ENCODE measurements around the gene PTTG1IP. TPM values are rescaled to one million over a fixed set of nuclear protein-coding genes. Genes with fewer than 3 reads are reported as not detected.

PTTG1IP gene
- total RNA-seq, 1 donor = 413 TPM

- Histone ChIP-seq H4K20me1 (ENCODE audit: insufficient read depth, low read length) (no peaks in the 10 kb centered on the region), H3K4me3 (ENCODE audit: insufficient read depth, low read length) (no peak overlapping the region), H3K36me3 (ENCODE audit: insufficient read depth, low read length) (no peaks in the 10 kb centered on the region), H3K9me3 (ENCODE audit: low read depth, low read length) (no peaks in the 10 kb centered on the region), H2AFZ (ENCODE audit: low read length) (no peak overlapping the region), H3K27ac (ENCODE audit: low read depth, low read length) (no peak overlapping the region), H3K4me1 (ENCODE audit: insufficient read depth, low read length) (peaks cover 12% of the 10 kb centered on the region), H3K27me3 (ENCODE audit: insufficient read depth, low read length) (no peaks in the 10 kb centered on the region), H3K79me2 (ENCODE audit: insufficient read depth, low read length) (no peaks in the 10 kb centered on the region), H3K4me2 (ENCODE audit: insufficient read depth, low read length) (no peak overlapping the region)
- TF ChIP-seq, protein P1, sequence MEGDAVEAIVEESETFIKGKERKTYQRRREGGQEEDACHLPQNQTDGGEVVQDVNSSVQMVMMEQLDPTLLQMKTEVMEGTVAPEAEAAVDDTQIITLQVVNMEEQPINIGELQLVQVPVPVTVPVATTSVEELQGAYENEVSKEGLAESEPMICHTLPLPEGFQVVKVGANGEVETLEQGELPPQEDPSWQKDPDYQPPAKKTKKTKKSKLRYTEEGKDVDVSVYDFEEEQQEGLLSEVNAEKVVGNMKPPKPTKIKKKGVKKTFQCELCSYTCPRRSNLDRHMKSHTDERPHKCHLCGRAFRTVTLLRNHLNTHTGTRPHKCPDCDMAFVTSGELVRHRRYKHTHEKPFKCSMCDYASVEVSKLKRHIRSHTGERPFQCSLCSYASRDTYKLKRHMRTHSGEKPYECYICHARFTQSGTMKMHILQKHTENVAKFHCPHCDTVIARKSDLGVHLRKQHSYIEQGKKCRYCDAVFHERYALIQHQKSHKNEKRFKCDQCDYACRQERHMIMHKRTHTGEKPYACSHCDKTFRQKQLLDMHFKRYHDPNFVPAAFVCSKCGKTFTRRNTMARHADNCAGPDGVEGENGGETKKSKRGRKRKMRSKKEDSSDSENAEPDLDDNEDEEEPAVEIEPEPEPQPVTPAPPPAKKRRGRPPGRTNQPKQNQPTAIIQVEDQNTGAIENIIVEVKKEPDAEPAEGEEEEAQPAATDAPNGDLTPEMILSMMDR (IDR thresholded peaks at IDR 0.05; ENCODE audit: extremely low read depth, low read depth, low read length) = no peak
- DNase-seq (ENCODE audit: insufficient read length, low spot score, missing footprints) = no peak
These were observed 36.2 kb upstream of the PTTG1IP start for GRCh38 chr21:44909719-44910118.

GRCh38 chr21:44908908-44909307 lies 35.4 kb upstream of the PTTG1IP start:
- Histone ChIP-seq H3K4me2 (ENCODE audit: insufficient read depth, low read length) (peak overlapping the region; percentile 61), H3K36me3 (ENCODE audit: insufficient read depth, low read length) (no peaks in the 10 kb centered on the region), H3K4me1 (ENCODE audit: insufficient read depth, low read length) (peaks cover 12% of the 10 kb centered on the region), H3K4me3 (ENCODE audit: insufficient read depth, low read length) (no peak overlapping the region), H2AFZ (ENCODE audit: low read length) (no peak overlapping the region), H3K9me3 (ENCODE audit: low read depth, low read length) (no peaks in the 10 kb centered on the region), H3K27me3 (ENCODE audit: insufficient read depth, low read length) (no peaks in the 10 kb centered on the region), H3K27ac (ENCODE audit: low read depth, low read length) (no peak overlapping the region), H3K79me2 (ENCODE audit: insufficient read depth, low read length) (no peaks in the 10 kb centered on the region), H4K20me1 (ENCODE audit: insufficient read depth, low read length) (no peaks in the 10 kb centered on the region)
- DNase-seq (ENCODE audit: insufficient read length, low spot score, missing footprints) = no peak
- TF ChIP-seq, protein P1 (IDR thresholded peaks at IDR 0.05; ENCODE audit: extremely low read depth, low read depth, low read length) = no peak

GRCh38 chr21:44907966-44908895 lies 34.7 kb upstream of the PTTG1IP start:
- Histone ChIP-seq H3K36me3 (ENCODE audit: insufficient read depth, low read length) (no peaks in the 10 kb centered on the region), H3K4me3 (ENCODE audit: insufficient read depth, low read length) (peak overlapping the region; percentile 56), H3K27ac (ENCODE audit: low read depth, low read length) (no peak overlapping the region), H2AFZ (ENCODE audit: low read length) (peak overlapping the region; percentile 51), H3K9me3 (ENCODE audit: low read depth, low read length) (no peaks in the 10 kb centered on the region), H3K79me2 (ENCODE audit: insufficient read depth, low read length) (no peaks in the 10 kb centered on the region), H3K4me1 (ENCODE audit: insufficient read depth, low read length) (peaks cover 12% of the 10 kb centered on the region), H3K27me3 (ENCODE audit: insufficient read depth, low read length) (no peaks in the 10 kb centered on the region), H3K4me2 (ENCODE audit: insufficient read depth, low read length) (peak overlapping the region; percentile 67), H4K20me1 (ENCODE audit: insufficient read depth, low read length) (no peaks in the 10 kb centered on the region)
- TF ChIP-seq, protein P1 (IDR thresholded peaks at IDR 0.05; ENCODE audit: extremely low read depth, low read depth, low read length) = no peak
- peak; percentile 86 for DNase-seq (ENCODE audit: insufficient read length, low spot score, missing footprints)

GRCh38 chr21:44907225-44907965 lies 33.9 kb upstream of the PTTG1IP start:
- no peaks in the 10 kb centered on the region for H3K36me3 ChIP-seq (ENCODE audit: insufficient read depth, low read length)
- H3K4me1 ChIP-seq (ENCODE audit: insufficient read depth, low read length) = peaks cover 12% of the 10 kb centered on the region
- peak overlapping the region; percentile 56 for H3K4me3 ChIP-seq (ENCODE audit: insufficient read depth, low read length)
- no peaks in the 10 kb centered on the region for H4K20me1 ChIP-seq (ENCODE audit: insufficient read depth, low read length)
- TF ChIP-seq, protein P1 (IDR thresholded peaks at IDR 0.05; ENCODE audit: extremely low read depth, low read depth, low read length) = no peak
- H3K4me2 ChIP-seq (ENCODE audit: insufficient read depth, low read length) = peak overlapping the region; percentile 67
- H3K79me2 ChIP-seq (ENCODE audit: insufficient read depth, low read length) = no peaks in the 10 kb centered on the region
- no peaks in the 10 kb centered on the region for H3K9me3 ChIP-seq (ENCODE audit: low read depth, low read length)
- DNase-seq (ENCODE audit: insufficient read length, low spot score, missing footprints) = no peak
- peak overlapping the region; percentile 51 for H2AFZ ChIP-seq (ENCODE audit: low read length)
- no peak overlapping the region for H3K27ac ChIP-seq (ENCODE audit: low read depth, low read length)
- no peaks in the 10 kb centered on the region for H3K27me3 ChIP-seq (ENCODE audit: insufficient read depth, low read length)
